Activated CD4-positive, alpha-beta T cell treated with anti-CD3 and anti-CD28 coated beads, Interleukin-2, amount 10 ng/mL, durations not matched to agents 24 days and 14 days (primary cell): ENCODE measurements around the gene RAD54L. TPM values are rescaled to one million over a fixed set of nuclear protein-coding genes. Genes with fewer than 3 reads are reported as not detected.
"Not testable (repeated sequence)": the region's sequence is repeated elsewhere in the genome, so short reads cannot be mapped to it uniquely, and the experiment has no call there.

Experiments
- DNase-seq: peaks from one replicate; pipeline ENCODE4 v3.0.0; 2022
- H3K27ac Mint-ChIP-seq: one replicate; pipeline ENCODE4 v1.8.0; 2022; ENCODE audit warnings: mild to moderate bottlenecking, mixed read lengths
- H3K27me3 Mint-ChIP-seq: one replicate; pipeline ENCODE4 v1.8.0; 2022; ENCODE audit warnings: mixed read lengths
- H3K36me3 Mint-ChIP-seq: one replicate; pipeline ENCODE4 v1.8.0; 2022; ENCODE audit warnings: low read depth, mild to moderate bottlenecking, mixed read lengths
- H3K4me1 Mint-ChIP-seq: one replicate; pipeline ENCODE4 v1.8.0; 2021; ENCODE audit warnings: mixed read lengths
- H3K4me3 Mint-ChIP-seq: one replicate; pipeline ENCODE4 v1.8.0; 2022; ENCODE audit warnings: mild to moderate bottlenecking, moderate library complexity, mixed read lengths
- H3K9me3 Mint-ChIP-seq: one replicate; pipeline ENCODE4 v1.8.0; 2021; ENCODE audit warnings: mixed read lengths
- intact Hi-C: fragments of 100-400 bp; cut with micrococcal nuclease; formaldehyde crosslinking; loops from one replicate; pipeline ENCODE4 v1.15.1; 2023
- total RNA-seq: library from RNA; stranded (reverse); gene quantifications from 2 replicates; pipeline ENCODE4 v1.2.3, GENCODE V29; 2022

The RAD54L gene
- total RNA-seq, 1 donor from 2014 or later: 55.5 TPM

DNA sequence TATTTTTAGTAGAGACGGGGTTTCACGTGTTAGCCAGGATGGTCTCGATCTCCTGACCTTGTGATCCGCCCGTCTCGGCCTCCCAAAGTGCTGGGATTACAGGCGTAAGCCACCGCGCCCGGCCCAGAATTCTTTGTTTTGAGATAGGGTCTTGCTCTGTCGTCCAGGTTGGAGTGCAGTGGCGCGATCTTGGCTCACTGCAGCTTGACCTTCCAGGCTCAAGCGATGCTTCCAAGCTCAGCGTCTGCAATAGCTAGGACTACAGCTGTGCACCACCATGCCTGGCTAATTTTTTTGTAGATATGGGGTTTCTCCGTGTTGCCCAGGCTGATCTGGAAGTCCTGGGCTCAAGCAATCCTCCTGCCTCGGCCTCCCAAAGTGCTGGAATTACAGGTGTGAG, 1.4 kb upstream of the RAD54L start:
- DNase-seq, H3K27me3 Mint-ChIP-seq, H3K9me3 Mint-ChIP-seq, H3K27ac Mint-ChIP-seq, H3K4me3 Mint-ChIP-seq: not testable (repeated sequence)
- peaks cover 21% of the 10 kb centered on the region for H3K36me3 Mint-ChIP-seq
- intact Hi-C loops: loop anchor here (10.0 kb wide), 1 partner anchor 661 kb away; the partner anchor contains the start of gene NASP
- peaks cover 29% of the 10 kb centered on the region for H3K4me1 Mint-ChIP-seq

DNA sequence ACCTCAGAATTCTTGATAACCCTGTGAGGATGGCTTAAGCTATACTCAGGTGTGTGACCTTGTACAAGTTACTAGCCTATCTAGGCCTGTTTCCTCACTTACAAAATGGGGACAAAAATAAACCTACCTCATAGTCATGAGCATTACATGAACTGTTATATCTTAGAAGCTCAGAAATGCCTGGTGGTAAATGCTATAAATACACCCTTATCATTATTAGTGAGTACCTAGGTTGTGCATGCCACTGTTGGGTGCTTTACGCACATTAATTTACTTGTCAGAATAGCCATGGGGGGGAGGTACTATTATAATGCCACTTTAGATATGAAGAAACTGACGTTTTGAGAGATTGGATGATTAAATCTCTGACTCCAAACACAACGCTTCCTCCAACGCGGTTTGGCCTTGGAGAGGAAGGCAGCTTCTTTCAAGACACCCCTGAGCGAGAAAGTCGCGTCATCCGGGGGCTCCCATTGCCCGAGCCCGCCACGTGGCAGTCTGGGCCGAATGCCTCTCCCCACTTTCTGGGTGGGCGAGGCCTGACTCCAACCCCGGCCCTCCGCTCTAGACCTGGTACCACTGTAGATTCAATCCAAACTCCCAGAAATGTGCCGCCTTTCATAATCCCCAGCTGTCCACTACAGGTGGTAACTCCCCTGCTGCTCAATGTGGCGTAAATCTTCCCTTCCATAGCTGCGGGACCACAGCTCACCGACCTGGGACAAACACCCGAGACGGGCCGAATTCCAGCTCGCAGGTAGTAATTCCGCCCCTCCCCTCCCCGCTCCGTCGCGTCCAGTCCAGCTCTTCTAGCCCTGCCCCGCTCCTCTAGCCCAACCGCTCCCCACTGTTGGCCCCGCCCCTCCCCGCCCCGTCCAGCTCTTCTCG, 771 bp upstream of the RAD54L start:
- Mint-ChIP-seq H3K4me1 (peaks cover 29% of the 10 kb centered on the region), H3K4me3 (peak overlapping the region; percentile 90), H3K9me3 (no peaks in the 10 kb centered on the region), H3K27ac (peak overlapping the region; percentile 92), H3K36me3 (peaks cover 25% of the 10 kb centered on the region), H3K27me3 (no peaks in the 10 kb centered on the region)
- peak; percentile 86 for DNase-seq
- intact Hi-C loops: loop anchor here (1.0 to 10.0 kb wide), 5 partner anchors 43 to 662 kb away; partner anchors contain the start of genes GPBP1L1, LRRC41, LURAP1 and NASP

DNA sequence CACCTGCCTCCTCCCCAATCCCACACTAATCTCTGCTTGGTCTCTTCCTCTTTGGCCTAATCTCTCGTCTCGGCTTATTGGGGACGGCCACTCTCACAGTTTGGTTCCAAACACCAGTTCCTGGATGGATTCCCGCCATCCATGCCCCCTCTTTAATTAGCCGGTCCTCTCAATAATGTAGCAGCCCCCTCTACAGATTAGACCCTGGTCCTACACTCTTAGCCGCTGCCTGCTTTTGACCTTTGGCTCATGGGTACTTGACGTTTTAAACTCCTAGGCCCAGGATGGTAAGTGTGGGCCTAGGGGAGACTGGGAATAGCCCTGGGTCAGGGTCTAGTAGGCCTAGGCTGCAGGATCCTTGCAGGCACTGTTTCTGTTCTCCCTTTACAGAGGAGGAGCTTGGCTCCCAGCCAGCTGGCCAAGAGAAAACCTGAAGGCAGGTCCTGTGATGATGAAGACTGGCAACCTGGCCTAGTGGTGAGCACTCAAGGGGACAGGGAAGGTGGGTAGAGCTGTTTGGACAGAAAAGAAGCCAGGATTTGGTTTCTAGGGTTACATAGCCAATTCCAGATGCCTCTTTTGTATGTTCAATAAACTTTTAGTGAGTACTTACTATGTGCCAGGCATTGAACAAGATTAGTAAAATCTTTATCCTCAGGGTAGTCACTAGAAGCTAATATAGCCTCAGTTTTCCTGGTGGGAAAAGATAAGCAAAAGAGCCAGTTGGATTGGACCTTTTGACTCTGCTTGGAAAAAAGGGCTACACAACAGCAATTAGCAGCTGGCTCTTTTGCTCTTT, 758 bp downstream of the RAD54L start:
- H3K4me3 Mint-ChIP-seq: peak overlapping the region; percentile 90
- H3K27me3 Mint-ChIP-seq: no peaks in the 10 kb centered on the region
- peak overlapping the region; percentile 96 for H3K27ac Mint-ChIP-seq
- no peaks in the 10 kb centered on the region for H3K9me3 Mint-ChIP-seq
- intact Hi-C loops: loop anchor here (10.0 kb wide), 1 partner anchor 664 kb away; the partner anchor contains the start of gene NASP
- peaks cover 41% of the 10 kb centered on the region for H3K36me3 Mint-ChIP-seq
- H3K4me1 Mint-ChIP-seq: peaks cover 36% of the 10 kb centered on the region
- DNase-seq: peak; percentile 77

DNA sequence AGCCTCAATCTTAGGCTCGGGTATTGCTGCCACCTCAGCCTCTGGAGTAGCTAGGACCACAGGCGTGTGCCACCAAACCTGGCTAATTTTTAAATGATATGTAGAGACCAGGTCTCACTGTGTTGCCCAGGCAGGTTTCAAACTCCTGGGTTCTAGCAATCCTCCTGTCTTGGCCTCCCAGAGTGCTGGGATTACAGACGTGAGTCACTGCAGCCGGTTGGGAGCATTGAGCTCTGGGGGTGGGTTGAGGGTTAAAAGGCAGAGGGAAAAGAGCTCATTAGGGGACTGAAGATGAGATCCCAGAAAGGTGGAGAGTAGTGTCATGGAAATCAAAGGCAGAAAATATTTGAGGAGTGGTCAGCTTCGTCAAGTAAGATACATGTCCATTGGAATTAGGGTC, 7.1 kb downstream of the RAD54L start:
- Mint-ChIP-seq H3K4me3 (no peak overlapping the region), H3K27ac (no peak overlapping the region), H3K36me3 (peaks cover 55% of the 10 kb centered on the region), H3K9me3 (no peaks in the 10 kb centered on the region), H3K4me1 (peaks cover 19% of the 10 kb centered on the region), H3K27me3 (no peaks in the 10 kb centered on the region)
- DNase-seq: no peak
- intact Hi-C loops: no loop called here

DNA sequence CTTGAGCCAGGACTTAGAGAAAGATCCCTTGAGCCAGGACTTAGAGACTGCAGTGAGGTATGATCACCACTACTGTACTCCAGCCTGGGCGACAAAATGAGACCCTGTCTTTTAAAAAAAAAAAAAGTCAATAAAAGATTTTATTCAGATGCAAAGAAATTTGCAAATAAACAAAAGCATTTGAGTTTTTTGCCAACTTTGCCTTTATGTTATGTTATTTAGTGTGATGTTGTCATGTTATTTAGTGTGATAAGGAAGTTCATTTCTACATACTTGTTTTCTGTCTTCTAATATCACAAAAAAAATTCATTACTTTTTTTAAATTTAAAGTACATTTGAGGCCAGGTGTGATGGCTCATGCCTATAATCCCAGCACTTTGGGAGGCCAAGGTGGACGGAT, 9.0 kb downstream of the RAD54L start:
- Mint-ChIP-seq H3K4me3 (no peak overlapping the region), H3K36me3 (peaks cover 56% of the 10 kb centered on the region), H3K9me3 (no peaks in the 10 kb centered on the region), H3K4me1 (peaks cover 16% of the 10 kb centered on the region), H3K27me3 (no peaks in the 10 kb centered on the region), H3K27ac (no peak overlapping the region)
- intact Hi-C loops: no loop called here
- no peak for DNase-seq

DNA sequence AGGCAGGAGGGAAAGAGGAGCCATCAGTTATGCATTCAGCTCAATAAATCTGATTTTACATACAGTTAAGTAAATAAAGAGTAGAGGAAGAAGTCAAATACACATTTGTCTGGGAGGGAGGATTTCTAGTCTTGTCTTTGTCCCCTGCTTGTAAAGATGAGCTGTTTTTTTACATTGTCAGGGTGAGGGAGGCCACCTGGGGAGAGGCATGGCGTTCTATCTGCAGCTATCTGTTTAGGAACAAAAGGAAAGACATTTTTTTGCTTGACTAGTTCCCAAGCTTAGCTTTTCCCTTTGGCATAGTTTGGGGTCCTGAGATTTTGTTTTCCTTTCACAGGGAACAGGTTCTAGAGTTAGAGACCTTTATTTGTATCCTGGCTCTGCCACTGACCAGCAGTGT, 14.9 kb downstream of the RAD54L start:
- intact Hi-C loops: no loop called here
- Mint-ChIP-seq H3K4me1 (no peaks in the 10 kb centered on the region), H3K4me3 (no peak overlapping the region), H3K27me3 (no peaks in the 10 kb centered on the region), H3K36me3 (peaks cover 61% of the 10 kb centered on the region), H3K9me3 (no peaks in the 10 kb centered on the region), H3K27ac (no peak overlapping the region)
- no peak for DNase-seq

DNA sequence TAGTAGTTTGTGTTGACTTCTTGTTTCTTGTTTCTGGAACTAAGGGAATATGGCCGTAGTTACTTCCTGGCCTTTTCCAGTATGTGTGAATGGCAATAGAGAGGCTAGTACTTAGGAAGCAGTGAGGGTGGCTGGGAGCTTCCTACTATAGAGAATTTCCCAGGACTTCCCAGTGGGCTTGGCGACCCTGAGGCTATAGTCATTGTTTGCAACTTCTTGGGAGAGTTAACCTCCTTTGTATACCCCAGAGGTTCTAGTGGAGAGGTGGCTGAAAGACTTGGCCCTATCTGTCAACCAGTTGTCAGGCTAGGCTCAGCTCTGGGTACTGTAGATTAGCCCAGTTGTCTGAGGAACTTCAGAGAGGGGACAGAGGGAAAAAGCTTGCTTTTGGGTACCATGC, 15.6 kb downstream of the RAD54L start:
- H3K4me3 Mint-ChIP-seq: no peak overlapping the region
- DNase-seq: no peak
- H3K4me1 Mint-ChIP-seq: no peaks in the 10 kb centered on the region
- no peak overlapping the region for H3K27ac Mint-ChIP-seq
- peaks cover 59% of the 10 kb centered on the region for H3K36me3 Mint-ChIP-seq
- intact Hi-C loops: no loop called here
- no peaks in the 10 kb centered on the region for H3K9me3 Mint-ChIP-seq
- H3K27me3 Mint-ChIP-seq: no peaks in the 10 kb centered on the region

DNA sequence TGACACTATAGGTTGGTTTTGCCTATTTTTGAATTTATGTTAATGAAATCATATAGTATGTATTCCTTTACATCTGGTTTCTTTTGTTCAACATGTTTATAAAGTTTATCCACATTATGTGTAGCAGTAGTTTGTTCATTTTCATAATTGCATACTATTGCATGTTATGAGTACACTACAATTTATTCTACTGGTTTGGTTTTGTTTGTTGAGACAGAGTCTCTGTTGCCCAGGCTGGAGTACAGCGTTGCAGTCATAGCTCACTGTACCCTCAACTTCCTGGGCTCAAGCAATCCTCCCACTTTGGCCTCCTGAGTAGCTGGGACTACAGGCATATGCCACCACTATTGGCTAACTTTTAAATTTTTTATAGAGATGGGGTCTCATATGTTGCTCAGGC, 21.0 kb downstream of the RAD54L start:
- H3K4me3 Mint-ChIP-seq: no peak overlapping the region
- H3K27ac Mint-ChIP-seq: peak overlapping the region; percentile 5
- peaks cover 63% of the 10 kb centered on the region for H3K36me3 Mint-ChIP-seq
- DNase-seq: no peak
- intact Hi-C loops: no loop called here
- H3K27me3 Mint-ChIP-seq: no peaks in the 10 kb centered on the region
- no peaks in the 10 kb centered on the region for H3K9me3 Mint-ChIP-seq
- H3K4me1 Mint-ChIP-seq: no peaks in the 10 kb centered on the region

DNA sequence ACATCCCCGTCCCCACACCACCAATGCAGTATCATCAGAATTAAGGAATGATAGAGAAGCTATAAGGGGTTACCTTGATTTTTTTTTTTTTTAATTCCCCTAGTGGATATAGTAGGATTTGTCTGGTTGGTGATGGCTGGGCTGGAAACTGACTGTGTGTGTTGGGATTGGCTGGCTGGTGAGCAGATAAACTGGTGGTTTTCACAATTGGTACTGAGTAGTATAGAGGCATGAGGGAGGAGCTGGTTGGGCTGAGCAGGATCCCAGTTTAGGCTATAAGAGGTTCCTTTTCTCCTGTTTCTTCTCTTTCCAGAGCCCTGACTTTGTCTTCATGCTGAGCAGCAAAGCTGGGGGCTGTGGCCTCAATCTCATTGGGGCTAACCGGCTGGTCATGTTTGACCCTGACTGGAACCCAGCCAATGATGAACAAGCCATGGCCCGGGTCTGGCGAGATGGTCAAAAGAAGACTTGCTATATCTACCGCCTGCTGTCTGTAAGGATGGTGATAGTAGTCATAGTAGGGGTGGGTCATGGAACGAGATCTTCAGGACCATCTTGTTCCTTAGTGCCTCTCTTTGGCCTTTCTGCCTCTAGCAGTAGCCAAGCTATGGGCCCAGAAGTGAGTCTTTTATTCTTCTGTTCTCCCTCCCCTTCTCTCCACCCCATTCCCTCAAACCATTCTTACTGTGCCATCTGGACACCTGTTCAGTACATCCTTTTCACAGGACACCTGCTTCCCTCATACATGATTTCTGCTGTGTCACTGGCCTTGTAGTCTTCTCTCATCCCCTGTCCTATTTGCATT, 26.9 kb downstream of the RAD54L start:
- Mint-ChIP-seq H3K27me3 (no peaks in the 10 kb centered on the region), H3K27ac (no peak overlapping the region), H3K9me3 (no peaks in the 10 kb centered on the region), H3K36me3 (peaks cover 63% of the 10 kb centered on the region), H3K4me1 (no peaks in the 10 kb centered on the region), H3K4me3 (no peak overlapping the region)
- DNase-seq: no peak
- intact Hi-C loops: no loop called here

DNA sequence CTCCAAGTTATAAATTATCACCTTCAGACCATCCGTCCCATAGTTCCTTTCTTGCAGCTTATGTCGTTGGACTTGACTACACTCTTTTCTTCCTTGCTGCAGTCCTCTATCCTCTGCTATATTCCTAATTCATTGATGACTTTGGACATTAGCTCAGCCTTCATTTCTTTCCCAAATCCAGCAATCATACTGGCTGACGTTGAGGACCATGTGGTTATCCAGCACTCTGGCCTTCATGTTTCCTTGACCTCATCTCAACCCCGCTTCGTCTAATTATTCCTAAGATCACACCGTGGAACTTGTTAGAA, 27.4 kb downstream of the RAD54L start:
- Mint-ChIP-seq H3K36me3 (peaks cover 60% of the 10 kb centered on the region), H3K27ac (peak overlapping the region; percentile 21)

DNA sequence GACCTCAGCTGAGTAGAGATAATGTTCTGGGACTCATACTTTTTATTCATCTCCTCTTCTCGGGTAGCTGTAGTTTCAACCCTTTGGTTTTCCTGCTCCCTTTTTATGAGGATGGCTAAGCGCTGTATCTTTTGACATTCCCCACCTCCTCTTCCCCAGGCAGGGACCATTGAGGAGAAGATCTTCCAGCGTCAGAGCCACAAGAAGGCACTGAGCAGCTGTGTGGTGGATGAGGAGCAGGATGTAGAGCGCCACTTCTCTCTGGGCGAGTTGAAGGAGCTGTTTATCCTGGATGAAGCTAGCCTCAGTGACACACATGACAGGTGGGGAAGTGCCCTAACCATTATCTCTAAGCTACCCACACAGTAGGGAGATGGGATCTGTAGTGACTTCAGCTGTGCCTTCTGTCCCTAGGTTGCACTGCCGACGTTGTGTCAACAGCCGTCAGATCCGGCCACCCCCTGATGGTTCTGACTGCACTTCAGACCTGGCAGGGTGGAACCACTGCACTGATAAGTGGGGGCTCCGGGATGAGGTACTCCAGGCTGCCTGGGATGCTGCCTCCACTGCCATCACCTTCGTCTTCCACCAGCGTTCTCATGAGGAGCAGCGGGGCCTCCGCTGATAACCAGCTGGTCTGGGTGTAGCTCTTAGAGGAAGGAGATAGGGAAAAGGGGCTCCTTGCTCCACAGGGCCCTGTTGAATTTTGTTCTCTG, 30.3 kb downstream of the RAD54L start:
- Mint-ChIP-seq H3K27me3 (no peaks in the 10 kb centered on the region), H3K27ac (no peak overlapping the region), H3K9me3 (no peaks in the 10 kb centered on the region), H3K4me1 (no peaks in the 10 kb centered on the region), H3K4me3 (no peak overlapping the region), H3K36me3 (peaks cover 56% of the 10 kb centered on the region)
- no peak for DNase-seq
- intact Hi-C loops: no loop called here

More for the DNA sequence above, 27.4 kb downstream of the RAD54L start:
- Mint-ChIP-seq H3K27me3 (no peaks in the 10 kb centered on the region), H3K4me1 (no peaks in the 10 kb centered on the region), H3K4me3 (no peak overlapping the region), H3K9me3 (no peaks in the 10 kb centered on the region)
- intact Hi-C loops: no loop called here
- DNase-seq: no peak

DNA sequence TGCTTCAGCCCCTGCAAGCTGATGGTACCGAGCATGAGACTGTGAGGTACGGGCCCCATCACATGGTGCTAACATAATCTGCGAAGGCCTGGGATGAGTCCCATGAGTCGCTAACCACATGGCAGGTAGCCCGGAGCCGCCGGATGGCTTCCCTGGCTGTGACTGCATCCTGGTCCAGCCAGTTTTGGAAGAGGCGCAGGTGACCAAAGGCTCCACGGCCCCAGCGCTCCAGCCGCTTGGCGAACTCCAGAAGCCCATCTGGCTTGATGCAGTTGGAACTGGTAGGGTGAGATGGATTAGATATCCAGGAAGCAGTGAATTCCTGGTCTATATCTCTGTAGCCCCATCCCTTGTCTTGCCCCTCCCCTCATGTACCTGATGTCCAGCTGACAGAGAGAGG, 31.2 kb downstream of the RAD54L start:
- DNase-seq: no peak
- Mint-ChIP-seq H3K4me3 (no peak overlapping the region), H3K9me3 (no peaks in the 10 kb centered on the region), H3K27me3 (no peaks in the 10 kb centered on the region), H3K4me1 (no peaks in the 10 kb centered on the region), H3K36me3 (peaks cover 59% of the 10 kb centered on the region), H3K27ac (no peak overlapping the region)
- intact Hi-C loops: no loop called here

DNA sequence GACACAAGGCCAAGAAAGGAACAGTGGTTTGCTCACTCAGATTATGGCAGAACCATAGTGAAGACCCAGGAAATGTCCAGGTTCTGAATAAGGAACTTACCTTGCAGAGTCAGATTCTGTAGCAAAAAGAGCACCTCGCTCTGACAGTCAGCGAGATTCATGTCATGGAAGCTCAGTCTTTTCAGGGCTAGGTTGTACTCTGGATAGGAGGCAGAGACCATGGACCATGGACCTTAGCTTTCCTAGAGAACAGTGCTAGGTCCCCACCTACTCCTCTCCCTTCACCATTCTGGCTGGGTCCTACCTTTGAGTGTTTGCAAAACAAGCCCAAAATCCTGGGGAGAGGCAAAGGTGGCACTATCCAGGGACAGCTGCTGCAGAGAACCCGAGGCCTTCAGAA, 32.5 kb downstream of the RAD54L start:
- H3K36me3 Mint-ChIP-seq: peaks cover 60% of the 10 kb centered on the region

More for the DNA sequence above, 32.5 kb downstream of the RAD54L start:
- peaks cover 5% of the 10 kb centered on the region for H3K4me1 Mint-ChIP-seq
- H3K9me3 Mint-ChIP-seq: no peaks in the 10 kb centered on the region
- H3K27me3 Mint-ChIP-seq: no peaks in the 10 kb centered on the region
- no peak overlapping the region for H3K27ac Mint-ChIP-seq
- no peak for DNase-seq
- intact Hi-C loops: no loop called here
- no peak overlapping the region for H3K4me3 Mint-ChIP-seq
